NCI-H226 (cell line): ENCODE results near the gene SH2D1A.
"Not testable (repeated sequence)": the region's sequence is repeated elsewhere in the genome, so short reads cannot be mapped to it uniquely, and the experiment has no call there.

Source experiments
- DNase-seq: peaks from one replicate; pipeline ENCODE4 v3.0.0-alpha.2; 2015

SH2D1A gene

DNA sequence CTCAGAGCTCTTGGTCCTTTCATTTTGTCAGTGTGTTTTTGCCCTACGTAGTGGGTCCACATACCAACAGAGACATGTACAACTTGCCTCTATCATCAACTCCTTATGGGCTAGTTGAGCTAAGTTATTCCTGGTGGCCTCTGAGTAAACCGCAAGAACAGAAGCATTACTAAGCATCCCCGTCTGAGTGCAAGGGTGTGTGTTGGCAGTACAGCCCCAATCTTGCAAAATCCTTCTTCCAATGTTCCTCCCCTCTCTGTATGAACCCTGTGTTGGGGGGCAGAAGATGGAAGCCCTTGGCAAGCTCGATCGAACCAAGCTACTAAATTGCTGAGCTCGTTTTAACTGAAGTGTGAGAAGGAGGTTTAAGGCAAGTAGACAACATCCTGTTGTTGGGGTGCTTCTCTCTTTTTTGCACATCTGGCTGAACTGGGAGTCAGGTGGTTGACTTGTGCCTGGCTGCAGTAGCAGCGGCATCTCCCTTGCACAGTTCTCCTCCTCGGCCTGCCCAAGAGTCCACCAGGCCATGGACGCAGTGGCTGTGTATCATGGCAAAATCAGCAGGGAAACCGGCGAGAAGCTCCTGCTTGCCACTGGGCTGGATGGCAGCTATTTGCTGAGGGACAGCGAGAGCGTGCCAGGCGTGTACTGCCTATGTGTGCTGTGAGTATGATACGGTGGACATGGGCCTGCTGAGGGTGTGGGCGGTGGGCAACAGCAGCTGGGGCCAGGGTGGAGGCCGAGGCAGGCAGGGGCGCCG, at the start of gene SH2D1A:
TSS of gene SH2D1A (plus strand) at position 447 of the 760 bp plus-strand sequence. CDS start at position 527, 80 bp downstream.
- no peak for DNase-seq

DNA sequence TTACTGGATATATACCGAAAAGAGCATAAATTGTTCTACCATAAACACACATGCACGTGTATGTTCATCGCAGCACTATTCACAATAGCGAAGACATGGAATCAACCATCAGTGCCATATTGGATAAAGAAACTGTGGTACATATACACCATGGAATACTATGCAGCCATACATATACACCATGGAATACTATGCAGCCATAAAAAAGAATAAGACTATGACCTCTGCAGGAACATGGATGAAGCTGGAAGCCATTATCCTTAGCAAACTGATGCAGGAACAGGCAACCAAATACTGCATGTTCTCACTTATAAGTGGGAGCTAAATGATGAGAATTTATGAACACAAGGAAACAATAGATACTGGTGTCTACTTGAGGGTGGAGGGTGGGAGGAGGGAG, 47.0 kb upstream of the SH2D1A start:
- DNase-seq, result not testable (repeated sequence)

DNA sequence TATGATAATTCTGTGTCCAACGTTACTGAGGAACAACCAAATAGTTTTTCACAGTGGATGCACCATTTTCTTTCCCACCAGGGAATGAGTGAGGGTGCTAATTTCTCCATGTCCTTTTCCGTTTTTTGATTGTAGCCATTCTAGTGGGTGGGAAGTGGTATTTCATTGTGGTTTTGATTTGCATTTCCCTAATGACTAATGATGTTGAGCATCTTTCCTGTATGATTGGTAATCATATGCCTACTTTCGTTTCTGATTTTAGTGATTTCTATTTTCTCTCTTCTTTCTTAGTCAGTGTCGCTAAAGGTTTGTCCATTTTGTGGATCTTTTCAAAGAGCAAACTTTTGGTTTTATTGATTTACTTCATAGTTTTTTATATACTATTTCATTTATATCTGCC, 46.0 kb upstream of the SH2D1A start:
- DNase-seq, result no peak

- DNase-seq, result no peak
Measured at GRCh38 chrX:124307253-124307907, 39.0 kb upstream of the SH2D1A start.

DNA sequence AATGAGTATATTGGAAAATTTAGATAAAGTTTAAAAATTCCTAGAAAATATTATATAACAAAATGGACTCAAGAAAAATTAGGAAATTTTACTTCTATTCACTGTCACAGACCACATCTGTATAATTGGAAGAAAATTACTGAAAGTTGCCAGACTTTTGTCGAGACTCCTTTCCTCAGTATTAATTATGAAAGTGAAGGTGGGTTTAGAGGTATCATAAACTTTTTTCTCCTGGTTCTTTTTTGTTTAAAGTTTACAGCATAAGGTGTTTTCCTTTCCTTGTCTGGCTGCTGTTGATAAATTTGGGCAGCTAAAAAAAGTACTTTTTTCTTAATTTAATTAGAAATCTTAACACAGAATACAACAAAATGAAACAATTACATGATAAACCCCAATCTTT, 20.6 kb upstream of the SH2D1A start:
- DNase-seq, result no peak

DNA sequence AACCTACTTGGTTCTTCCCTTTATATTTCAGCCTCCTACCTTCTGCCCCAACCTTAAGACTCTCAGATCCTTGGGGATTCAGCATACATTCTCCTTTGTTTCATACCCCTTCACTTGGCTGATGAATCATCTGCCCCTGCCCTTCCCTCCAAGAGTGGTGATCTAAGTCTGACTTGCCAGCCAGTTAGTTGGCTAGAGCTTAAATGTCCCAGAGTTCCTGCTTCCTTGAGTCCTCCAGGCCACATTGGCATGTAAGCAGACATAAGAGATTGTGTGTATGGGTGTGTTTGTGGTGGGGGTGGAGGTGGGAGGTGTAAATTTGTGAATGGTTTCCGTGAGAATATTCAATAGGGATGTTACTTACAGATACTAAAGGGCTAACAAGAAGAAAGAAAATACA, 17.6 kb upstream of the SH2D1A start:
- DNase-seq, result peak; percentile 1

GRCh38 chrX:124332481-124333424, 13.6 kb upstream of the SH2D1A start, which contains the start of gene TEX13D:
Gene TEX13D (plus strand): TSS chrX:124332660. CDS start chrX:124332918, 258 bp downstream.
- no peak for DNase-seq

- no peak for DNase-seq
Measured at GRCh38 chrX:124333862-124334261, 12.5 kb upstream of the SH2D1A start.

DNA sequence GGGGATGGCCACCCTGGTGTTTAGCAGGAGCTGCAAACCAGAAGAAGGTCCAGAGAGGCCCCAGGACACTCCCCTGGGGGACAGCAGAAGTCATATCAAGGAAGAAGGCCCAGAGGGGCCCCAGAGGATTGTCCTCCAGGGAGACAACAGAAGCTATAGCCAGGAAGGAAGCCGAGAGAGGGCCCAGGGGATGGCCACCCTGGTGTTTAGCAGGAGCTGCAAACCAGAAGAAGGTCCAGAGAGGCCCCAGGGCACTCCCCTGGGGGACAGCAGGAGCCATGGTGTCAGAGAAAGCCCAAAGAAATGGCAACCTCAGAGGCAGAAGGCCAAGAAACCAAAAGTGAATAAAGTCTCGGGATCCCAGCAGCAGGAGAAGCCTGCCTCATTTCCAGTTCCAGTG, 11.8 kb upstream of the SH2D1A start:
- not testable (repeated sequence) for DNase-seq

DNA sequence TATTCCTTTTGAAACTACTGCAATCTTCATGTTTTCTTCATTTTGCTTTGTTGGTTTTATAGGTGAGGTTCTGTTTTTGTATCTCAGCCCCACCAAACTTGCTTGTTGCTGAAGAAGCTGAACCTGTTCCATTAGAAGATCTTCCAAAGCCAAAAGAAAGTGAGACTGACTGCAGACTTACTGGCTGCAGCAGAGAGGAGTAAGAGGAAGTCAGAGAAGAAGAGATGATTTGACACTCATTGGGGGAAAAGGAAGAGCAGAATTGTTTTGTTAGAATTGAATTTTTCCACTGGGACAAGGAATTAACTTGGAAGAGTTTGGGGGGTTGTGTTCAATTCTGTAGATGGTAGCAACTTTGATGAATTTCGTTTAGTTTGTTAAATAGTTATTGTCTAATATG, 10.8 kb upstream of the SH2D1A start:
- DNase-seq, result no peak

GRCh38 chrX:124337916-124338315, 8.4 kb upstream of the SH2D1A start:
- DNase-seq, result no peak

DNA sequence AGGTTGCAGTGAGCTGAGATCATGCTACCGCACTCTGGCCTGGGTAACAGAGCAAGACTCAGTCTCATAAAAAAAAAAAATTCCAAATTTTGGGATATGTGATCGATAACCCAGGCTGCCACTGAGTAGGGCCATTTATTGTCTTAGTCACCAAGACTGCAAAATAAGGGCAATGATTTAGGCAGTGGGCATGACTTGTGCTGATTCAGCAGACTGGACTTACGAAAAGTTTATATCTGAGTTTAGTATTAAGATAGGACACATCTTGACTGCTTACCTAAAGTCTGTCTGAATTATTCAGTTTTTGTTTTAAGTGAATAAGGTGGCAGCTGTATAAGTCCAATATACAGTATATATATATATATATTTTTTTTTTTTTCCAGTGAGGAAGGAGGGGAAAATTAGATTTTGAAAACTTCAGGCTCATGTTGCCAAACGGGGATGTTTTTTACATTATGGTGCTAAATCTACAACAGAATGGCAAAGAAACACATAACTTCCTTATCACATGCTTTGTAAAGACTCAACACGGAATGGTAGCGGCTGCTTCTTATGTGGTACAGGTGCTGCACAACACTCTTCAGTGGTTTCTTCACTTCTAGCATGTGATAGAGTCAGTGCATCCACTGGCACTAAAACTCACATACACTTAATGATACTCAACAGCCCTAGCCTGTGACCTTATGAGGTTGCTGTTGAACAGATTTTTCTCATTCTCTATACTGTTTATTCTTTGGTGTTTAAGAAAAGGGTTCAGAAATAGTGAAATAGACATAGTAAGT, 7.4 kb upstream of the SH2D1A start:
- DNase-seq, result no peak

DNA sequence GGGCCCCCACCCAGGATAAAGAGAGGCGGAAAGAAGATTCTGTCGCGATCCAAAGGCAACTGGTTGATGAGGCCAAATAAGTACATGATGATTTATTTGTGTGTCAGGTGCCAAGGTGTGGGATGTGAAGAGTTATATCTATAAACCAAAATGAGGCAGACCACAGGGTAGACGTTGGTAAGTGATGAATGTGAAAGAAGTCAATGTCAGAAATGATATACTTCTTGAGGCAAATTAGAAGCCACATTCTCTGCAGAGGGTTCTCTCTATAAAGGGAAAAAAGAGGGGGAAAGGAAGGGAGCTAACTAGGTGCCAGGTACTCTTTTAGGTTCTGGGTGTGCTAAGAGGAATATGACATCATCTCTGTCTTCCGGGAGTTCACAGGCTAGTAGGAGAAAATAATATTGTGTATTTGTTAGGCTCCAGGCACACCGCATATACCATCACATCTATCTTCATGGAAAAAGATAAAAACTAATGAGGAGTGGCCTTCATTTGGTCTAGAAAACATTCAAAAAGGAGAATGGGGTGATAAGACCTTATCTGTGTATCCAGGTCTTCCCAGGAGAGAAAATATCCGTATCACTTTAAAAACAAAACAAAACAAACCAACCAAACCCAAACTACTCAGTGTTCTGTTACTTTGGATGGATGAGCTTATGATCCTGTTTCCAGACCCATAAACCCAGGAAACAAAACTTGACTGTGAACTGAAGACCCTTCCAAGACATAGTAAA, 4.8 kb upstream of the SH2D1A start:
- no peak for DNase-seq

DNA sequence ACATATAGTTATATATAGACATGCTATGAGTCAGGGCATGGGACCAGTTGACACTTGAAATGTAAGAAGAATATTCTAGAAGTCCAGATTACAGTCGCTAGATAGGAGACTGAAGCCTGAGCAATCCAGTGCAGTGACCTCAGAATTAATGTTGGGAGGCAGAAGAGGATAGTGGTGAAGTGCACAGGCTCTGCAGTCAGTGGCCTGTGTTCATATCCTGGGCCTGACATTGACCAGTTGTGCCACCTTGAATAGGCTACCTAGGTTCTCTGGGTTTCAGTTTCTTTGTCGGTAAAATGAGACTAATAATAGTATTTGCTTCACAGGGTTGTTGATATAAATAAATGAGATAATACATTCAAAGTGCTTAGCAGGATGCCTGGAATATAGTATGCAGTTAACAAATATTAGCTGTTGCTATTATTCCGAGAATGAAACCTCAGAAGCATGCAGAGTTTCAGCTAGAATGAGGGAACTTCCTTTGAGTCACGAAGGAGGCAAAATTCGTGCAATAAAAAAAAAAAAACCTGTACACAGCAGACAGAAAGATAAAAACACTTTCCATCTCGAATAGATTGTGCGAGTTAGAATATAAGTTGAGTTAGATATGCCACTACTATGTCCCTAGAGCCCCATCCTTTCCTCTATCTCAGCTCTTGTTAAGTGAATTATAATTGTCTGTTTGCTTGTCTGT, 4.0 kb upstream of the SH2D1A start:
- DNase-seq, result no peak

DNA sequence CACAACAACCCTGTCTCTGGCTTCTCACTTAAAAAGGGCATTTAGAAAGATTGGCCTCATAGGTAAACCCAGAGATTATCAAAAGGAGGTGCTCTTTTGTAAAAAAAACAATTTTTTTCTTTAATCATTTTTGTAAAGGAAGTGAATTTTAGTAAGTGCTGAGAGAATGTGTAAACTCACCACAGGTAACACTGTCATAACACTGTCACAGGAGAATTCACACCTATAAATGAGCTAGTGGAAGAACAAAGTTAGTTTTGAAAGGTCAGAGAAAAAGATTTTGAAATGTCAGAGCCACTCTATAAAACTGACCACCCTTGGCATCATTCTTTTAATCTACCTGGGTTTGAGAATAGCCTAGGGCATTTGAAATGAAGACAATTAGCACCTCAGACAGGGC, 3.3 kb upstream of the SH2D1A start:
- DNase-seq, result no peak

DNA sequence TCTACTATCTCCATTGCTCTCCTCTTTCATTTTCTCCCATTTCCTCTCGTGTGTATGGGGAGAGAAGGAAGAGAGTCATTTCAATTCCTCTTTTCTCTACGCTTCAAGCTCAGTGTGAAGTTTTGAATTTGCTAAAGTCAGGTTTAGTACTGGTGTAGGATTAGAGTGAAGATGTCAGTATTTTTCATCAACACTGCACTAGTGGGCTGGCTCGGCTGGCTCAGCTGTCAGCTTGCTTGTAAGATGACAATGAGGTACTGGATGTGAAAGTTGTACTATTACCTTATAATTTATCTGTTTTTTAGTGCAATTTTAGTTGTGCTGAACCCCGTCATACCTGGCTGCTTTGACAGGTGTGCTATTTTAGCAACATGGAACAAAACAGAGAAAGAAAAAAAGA, 2.1 kb upstream of the SH2D1A start:
- DNase-seq, result no peak

GRCh38 chrX:124346877-124347241, 496 bp downstream of the SH2D1A start:
- DNase-seq, result no peak

DNA sequence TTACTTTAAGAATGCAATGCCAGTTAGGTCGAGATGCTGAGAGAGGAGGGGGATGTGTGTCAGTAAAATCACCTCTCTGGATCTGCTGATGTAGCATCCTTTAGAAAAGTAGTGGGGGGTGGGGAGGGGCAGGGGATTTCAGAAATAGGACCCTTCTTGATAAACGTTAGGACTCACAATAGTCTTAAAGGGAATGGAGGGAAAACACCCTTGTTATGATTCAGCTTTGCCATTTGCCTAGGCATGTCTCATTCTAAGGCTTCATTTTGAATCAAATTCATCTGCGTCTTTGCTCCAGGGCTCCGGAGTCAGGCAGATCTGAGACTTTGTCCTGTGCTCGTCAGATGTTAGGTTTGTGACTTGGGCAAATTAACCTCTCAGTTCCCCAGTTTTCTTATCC, 879 bp downstream of the SH2D1A start:
- DNase-seq, result no peak

DNA sequence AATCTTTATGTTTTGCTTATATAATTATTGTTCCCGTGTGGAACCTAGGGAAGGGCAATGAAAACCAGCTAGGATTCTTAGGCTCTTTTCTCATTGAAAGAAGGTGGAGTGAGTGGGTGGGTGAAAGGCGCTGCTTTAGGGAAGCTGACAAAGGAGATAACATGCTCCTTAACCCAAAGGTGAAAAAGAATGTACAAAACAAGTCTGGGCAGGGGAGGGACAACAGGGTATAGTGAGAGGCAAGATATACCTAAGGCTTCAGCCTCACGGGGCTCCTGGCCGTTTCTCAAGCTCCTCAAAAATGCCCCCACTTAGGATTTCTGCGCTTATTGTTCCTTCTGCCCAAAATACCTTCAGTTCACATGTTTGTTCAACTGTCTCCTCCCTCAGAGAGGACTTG, 1.8 kb downstream of the SH2D1A start:
- DNase-seq, result no peak

- DNase-seq, result no peak
Measured at GRCh38 chrX:124348885-124349453, 2.6 kb downstream of the SH2D1A start.

- DNase-seq, result no peak
Measured at GRCh38 chrX:124354648-124355047, 8.3 kb downstream of the SH2D1A start.
